Heart left ventricle (tissue), 13 donors: ENCODE results near the gene ZDHHC14.

Experiments
- CTCF ChIP-seq, 12 donors: fragments of 200-600 bp; sonication (generic) in 4 of 12; IDR thresholded peaks; one replicate each; pipeline versions ENCODE4 v1.5.0 to v1.8.0; 2018 to 2022; ENCODE audit warnings: antibody characterized with exemption in 12 of 12, mild to moderate bottlenecking in 5 of 12
- POLR2A ChIP-seq, 2 donors: fragments of 450-650 bp; IDR thresholded peaks; one replicate each; pipeline ENCODE4 v1.6.1; 2017; ENCODE audit warnings: antibody characterized with exemption in 2 of 2, mild to moderate bottlenecking in 2 of 2, moderate library complexity in 2 of 2
- donor health status: ischemic (EF 13 %, LVEDD 7.1; RV severe dilation, severe dysfunction).
- donor health status: DM: no; HTN: yes; CAD: no.
- donor health status: DM: no; HTN: no; CAD: no.
- donor health status: ischemic (EF 25% LVEDD 6.9; RV normal size, moderate dysfunction).
- donor health status: ischemic (EF 25% LVEDD 5.7; RV mildly dilated, moderate dysfunction).
- donor health status: ischemic (EF 35%, LVEDD 5.7; RV mildly dilated, moderate dysfunction).
- donor health status: nonischemic (EF 11% LVEDD 7.7; RV severe dilation, severe dysfunction).
- donor health status: DM: yes; HTN: yes; CAD: no.
- donor health status: PGD.
- donor health status: ischemic (EF 29% LVEDD 5.4; RV normal size, mild dysfunction).
- donor health status: nonischemic (EF 23%, LVEDD 6.1; RV moderate dilation, normal function).

- no peak for TF ChIP-seq CTCF (IDR thresholded peaks at IDR 0.05)
- no peak for TF ChIP-seq POLR2A (IDR thresholded peaks at IDR 0.05)
Observed at GRCh38 chr6:157518397-157519250, 137.6 kb downstream of the ZDHHC14 start.
